HG03175 (cell line): Measurements from ENCODE around the gene FAM193B.
A peak's percentile ranks its signal among the peaks of the same experiment; 100 is the strongest.

Experiments used
- ATAC-seq: cut with Tn5 transposase; IDR thresholded peaks from one replicate; pipeline ENCODE4 v1.9.1; 2021; ENCODE audit warnings: mild to moderate bottlenecking, moderate library complexity; ENCODE audit not compliant: unreplicated experiment

Gene FAM193B

GRCh38 chr5:177554474-177555111, at the start of gene FAM193B:
FAM193B (minus strand) TSS chr5:177554563; CDS start chr5:177554458, 105 bp downstream.
- peak; percentile 94 for ATAC-seq

GRCh38 chr5:177604116-177604521, 49.8 kb upstream of the FAM193B start:
- no peak for ATAC-seq

DNA sequence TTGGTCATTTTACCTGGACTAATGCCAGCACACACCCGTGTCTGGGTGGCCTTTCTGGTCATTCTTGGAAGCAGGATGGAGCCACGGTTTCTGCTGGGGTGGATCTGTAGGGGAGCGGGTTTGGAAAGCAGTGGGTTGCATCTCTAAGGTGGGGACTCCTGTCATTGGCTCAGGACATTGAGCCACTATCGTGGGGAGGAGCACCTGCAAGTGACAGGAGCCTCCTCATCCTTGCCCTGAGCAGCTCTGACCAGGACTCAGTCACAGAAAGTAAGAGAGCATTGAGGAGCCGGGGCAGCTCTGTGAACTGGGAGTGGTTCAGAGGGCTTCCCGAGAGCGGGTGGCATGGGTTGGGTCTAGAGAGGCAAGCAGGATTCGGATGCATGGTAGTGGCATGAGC, 49.3 kb upstream of the FAM193B start:
- ATAC-seq = no peak

GRCh38 chr5:177602458-177602830, 48.1 kb upstream of the FAM193B start:
- no peak for ATAC-seq

DNA sequence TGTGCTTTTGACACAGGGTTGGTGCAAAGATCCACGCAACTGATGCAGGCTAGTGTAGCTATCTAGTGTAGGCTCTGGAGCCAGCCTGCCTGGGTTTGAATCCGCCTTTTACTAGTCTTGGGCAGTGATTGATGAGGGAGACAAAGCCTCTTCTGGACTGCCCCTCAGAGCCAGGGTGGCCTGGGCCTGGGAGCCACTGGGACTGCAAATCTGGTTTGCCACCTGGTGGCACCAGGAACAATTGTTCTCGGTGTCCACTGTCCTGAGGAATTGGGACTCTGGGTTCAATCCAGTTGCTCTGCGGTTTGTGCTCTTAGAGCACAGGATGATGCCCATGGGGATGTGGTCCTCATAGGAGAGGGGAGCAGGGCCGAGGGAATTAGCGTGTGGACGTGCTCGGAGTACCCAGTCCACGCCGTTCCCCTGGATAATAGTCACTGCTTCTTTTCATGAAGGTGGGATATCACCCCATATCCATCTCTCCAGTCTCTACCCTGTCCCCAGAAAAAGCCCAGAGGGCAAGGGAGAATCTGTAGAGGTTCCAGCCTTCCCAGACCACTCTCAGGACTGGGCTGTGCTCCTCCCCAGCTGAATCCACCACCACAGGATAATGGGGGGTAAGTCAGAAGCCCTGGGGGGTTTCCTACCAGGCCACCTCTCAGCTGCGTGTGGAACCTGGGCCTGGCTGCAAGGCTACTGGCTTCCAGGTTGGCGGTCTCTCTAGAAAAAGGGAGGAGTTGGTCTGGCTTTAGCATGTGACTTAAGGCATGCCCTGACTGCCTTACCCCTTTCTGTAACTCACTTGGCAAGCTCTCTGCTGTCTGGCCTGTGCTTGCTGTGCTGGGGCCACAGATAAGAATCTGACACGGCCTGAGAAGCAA, 47.5 kb upstream of the FAM193B start:
- ATAC-seq = no peak

GRCh38 chr5:177601126-177601525, 46.8 kb upstream of the FAM193B start:
- ATAC-seq = no peak

DNA sequence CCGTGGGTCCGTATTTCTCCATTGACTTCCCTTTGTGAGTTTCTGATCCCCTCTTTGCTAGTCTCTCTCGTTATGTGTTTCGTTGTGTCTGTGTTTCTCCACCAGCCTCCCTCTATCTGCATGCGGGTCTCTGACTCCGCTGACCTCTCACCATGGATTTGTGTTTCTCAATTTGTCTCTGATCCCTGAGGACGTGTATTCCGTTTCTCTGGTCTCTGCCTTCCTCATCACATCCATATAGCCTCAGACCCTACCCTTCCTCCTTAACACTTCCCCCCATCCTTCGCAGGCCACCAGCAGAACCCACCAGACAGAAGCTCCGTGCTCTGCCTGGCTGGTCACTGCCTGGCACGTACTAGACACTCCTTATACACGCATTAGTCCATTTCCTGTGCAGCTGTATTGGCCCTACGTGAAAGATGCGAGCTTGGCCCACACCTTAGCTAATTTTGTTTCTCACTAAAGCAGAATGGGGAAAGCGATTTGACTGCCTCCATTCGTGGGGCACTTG, 46.2 kb upstream of the FAM193B start:
- ATAC-seq = no peak

GRCh38 chr5:177599731-177600507, 45.6 kb upstream of the FAM193B start, which contains the start of gene B4GALT7:
B4GALT7 (plus strand) TSS chr5:177600132; CDS start chr5:177600211, 79 bp downstream.
- ATAC-seq = peak; percentile 85

DNA sequence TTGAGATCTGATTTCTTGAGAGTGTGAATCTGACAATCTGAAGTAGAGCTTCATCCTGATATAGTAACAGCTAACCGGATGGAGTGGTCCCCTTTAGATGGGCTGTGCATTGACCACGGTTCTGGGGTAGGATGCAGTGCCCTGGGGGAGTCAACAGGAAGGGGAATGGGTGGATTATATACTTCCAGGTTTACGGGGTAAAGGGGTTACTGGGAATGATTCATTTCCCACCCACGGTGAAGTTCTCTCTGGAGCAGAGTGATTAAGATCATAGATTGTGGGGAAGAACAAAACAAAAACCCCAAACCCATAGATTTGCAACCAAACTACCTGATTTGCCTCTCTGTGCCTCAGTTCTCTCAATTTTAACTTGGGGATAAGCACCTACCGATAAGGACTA, 44.1 kb upstream of the FAM193B start:
- ATAC-seq = no peak

DNA sequence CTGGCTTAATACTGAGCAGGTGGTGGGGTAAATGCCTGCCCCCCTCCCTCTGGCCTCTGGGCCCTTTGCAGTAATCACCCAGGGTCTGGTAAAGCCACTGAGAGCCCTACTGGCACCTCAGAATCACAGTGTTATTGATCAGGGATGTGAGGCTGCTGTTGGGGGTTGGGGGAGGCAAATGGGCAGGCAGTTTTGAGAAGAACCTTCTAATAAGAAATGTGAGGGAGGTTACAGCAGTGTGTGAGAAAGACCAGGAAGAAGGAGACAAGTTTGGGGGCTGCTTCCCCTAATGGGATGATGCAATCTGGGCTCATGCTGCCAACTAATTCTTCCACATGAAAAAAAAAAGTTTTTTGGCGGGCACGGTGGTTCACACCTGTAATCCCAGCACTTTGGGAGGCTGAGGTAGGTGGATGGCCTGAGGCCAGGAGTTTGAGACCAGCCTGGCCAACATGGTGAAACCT, 42.4 kb upstream of the FAM193B start:
- ATAC-seq = no peak

DNA sequence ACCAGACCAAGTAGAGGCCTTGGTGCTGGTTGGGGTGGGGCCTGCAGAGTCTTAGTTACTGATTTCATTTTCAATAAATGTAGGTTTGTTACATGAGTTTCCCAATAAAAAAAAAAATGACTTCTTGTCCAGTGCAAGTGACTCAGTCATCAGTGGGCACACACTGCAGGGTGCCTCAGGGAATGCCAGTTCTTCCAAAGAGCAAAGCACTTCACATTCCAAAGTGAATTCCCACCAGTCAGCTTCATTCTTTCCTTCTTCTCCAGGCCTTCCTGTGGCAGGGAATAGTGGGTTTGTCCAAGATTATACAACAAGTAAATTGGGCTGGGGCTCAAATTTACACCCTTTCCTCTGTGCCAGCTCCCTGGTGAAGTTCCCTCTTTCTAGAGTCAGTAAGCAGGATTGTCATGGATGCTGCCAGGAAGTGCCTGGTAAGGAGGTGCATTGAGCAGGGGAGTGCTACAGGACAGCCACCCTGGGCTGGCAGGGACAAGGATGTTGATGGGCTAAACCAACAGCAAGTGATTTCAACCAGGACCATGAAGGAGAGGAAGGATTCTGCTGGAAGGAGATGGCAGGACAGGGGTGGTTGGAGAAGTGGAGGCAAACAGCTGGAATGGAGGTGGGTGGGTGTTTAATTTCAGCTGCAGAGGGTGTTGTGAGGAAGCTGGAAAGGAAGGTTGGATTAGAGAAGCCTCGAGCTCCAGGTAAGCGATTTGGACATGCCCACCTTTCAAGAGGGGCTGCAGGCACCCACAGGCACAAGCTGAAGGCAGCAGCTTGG, 41.8 kb upstream of the FAM193B start:
- ATAC-seq = no peak

DNA sequence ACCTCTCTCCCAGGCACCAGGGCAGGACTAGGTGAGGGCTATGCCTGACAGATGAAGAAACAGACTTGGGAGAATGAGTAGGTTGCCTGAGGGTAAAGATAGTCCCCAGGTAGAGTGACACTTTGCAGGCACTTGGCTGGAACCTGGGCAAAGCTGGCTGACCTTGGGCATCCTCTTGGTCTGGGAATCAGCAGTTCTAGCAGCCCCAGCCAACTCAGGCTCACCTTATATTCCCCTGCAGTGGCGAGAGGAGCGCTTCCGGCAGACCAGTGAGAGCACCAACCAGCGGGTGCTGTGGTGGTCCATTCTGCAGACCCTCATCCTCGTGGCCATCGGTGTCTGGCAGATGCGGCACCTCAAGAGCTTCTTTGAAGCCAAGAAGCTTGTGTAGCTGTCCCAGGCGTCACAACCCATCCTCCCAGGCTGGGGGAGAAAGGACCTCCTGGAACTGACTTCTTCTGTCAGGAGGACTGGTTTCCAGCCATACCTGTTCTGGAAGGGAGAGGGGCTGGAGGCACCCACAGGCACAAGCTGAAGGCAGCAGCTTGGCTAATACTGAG, 40.7 kb upstream of the FAM193B start:
- no peak for ATAC-seq

GRCh38 chr5:177594071-177594470, 39.7 kb upstream of the FAM193B start:
- no peak for ATAC-seq

DNA sequence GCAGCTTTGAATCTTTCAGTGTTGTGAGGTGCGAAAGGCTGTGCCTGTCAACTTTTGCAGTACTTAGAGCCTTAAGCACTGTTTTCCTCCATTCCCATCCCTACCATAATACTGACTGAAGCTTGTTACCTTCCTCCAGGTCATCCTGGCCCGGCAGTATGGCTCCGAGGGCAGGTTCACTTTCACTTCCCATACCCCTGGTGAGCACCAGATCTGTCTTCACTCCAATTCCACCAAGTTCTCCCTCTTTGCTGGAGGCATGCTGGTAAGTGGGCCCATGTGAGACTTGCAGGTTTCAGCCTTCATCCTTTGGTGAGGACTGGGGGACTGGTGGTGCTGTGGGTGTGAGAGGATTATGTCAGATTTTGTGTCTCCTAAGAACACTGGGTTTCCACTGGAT, 39.1 kb upstream of the FAM193B start:
- no peak for ATAC-seq

GRCh38 chr5:177592905-177593304, 38.5 kb upstream of the FAM193B start:
- ATAC-seq = no peak

GRCh38 chr5:177592010-177592834, 37.9 kb upstream of the FAM193B start, which contains the start of gene TMED9:
TMED9 (plus strand) TSS chr5:177592203; CDS start chr5:177592215, 12 bp downstream.
- peak; percentile 92 for ATAC-seq

DNA sequence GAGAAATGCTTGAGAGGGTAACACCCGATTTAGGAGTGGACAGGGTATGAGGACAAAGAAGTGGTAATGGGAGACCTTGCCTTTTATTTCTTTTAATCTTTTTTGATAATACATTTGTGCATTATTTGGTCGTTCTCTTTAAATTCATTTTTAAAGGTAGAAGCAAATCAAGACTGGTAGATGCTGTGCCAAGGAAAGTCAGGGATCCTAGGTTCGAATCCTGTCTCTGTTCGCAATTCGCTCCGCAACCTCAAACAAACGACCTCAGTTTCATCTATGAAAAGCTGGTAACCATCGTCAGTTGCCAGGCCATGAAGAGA, 37.3 kb upstream of the FAM193B start:
- no peak for ATAC-seq

- ATAC-seq = no peak
These were observed 36.0 kb upstream of the FAM193B start for GRCh38 chr5:177590406-177590805.

DNA sequence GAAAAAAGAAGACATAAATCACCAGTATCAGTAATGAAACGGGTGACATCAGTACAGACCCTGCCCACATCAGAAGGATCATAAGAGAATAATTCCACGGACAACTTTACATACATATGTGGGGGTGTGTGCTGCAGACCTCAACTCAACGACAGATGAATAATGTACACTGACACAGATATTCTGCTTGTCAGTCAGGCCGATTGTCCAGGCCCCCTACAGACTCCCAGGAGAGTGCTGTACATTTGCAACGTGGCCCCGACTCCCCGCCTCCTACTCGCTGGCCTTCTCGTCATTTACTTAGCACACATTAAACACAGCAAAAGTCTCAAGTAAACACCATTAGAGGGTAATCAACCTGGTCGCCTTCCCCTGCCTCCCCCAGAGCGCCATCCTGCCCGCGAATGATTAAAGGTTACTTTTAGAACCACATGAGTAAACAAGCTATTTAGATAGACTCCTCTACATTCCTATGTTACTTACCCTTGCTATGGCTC, 34.1 kb upstream of the FAM193B start:
- ATAC-seq = no peak
